Inflammatory macrophage treated with lipopolysaccharide for 4 hours (primary cell): Measurements from ENCODE around the gene PKIB.
"Not testable (repeated sequence)": the region's sequence is repeated elsewhere in the genome, so short reads cannot be mapped to it uniquely, and the experiment has no call there.

Source experiments
- DNase-seq: peaks from one replicate; pipeline ENCODE4 v3.0.0-alpha.2; 2020

PKIB gene

DNA sequence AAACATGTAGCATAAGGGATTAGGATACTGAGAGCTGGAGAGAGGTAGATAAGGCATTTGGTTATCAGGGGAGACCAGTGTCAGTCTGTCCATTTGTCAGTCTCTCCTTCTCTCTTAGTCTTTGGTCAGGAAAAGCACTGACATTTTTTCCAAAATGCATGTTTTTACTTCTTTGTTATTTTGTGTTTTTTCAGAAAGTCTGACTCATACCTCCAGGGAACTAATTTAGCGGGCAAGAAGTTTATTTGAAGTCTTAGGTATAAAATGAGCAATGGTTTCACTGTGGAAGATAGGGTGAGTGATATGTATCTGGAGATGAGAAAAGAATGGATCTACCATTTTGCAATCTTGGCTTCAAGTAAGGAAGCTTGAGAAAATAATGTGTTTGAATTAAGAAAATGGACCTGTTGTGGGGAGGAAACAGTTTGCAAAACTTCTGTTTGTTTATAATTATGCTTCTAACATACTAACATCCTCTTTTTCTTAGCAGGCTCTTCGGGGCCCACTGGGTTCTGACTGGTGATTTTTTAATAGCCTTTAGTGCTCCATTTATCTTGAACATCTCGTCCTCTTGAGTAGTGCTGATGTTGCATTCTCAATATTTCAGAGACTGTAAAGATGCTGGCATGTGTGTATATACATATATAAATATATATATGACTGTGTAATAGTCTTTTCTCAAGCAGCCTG is 102.4 kb downstream of the PKIB start:
- DNase-seq = no peak

DNA sequence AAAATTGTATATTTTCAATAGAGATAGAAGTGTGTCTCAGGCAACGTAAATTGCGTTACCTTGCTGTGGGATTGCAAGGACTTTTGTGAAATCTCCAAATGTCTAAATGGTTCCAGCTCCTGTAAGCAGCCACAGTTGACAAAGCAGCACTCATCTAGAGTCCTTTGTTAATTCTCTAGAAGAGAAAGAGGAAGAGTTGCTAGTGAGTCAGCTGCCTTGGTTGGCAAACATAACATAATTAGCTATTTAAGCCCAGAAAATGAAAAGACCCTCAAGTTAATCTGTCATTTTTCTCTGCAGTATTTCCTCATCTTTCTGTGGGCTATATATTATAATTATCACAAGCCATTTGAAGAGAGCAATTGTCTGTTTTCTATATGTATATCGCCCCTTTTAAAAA is 102.9 kb downstream of the PKIB start:
- peak; percentile 88 for DNase-seq

- no peak for DNase-seq
These were observed 103.9 kb downstream of the PKIB start for GRCh38 chr6:122714059-122714458.

- DNase-seq = no peak
These were observed 105.5 kb downstream of the PKIB start for GRCh38 chr6:122715725-122716124.

DNA sequence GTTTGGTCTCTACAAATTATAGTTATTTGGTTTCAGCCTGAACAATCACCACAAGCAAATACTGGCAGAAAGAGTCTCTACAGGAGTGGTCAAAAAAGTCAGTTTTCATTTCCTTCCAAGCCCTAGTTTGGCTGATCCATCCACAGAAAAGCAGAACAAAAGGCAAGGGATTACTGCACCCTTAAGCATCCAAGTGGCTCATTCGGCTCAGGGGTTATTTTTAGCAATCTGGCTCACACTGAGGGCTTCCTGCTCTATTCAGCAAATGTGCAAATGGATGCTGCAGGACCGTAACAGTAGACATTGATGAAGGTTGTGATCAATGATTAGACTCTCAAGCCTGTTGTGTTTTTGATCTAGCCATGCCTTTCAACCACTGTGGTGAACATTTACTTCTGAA is 107.1 kb downstream of the PKIB start:
- DNase-seq = peak; percentile 78

DNA sequence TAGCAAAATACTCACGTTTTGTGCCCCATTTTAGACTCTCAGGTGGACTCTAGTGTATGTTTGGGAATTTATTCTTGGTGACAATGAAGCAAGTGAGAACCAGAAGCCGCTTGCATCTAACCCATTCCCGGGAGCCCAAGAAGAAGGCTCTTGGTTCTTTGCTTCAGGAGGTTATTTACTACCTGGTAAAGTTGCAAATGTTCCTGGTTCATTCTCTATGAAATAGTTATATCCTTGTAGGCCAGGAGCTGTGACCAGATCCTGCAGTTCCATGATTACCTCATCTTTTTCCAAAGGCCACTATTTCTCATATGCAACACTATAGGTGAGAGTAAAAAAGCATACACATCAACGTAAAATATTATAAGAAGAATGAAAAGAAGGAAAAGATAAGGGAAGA is 108.4 kb downstream of the PKIB start:
- DNase-seq = no peak

- peak; percentile 46 for DNase-seq
These were observed 109.0 kb downstream of the PKIB start for GRCh38 chr6:122719176-122719575.

DNA sequence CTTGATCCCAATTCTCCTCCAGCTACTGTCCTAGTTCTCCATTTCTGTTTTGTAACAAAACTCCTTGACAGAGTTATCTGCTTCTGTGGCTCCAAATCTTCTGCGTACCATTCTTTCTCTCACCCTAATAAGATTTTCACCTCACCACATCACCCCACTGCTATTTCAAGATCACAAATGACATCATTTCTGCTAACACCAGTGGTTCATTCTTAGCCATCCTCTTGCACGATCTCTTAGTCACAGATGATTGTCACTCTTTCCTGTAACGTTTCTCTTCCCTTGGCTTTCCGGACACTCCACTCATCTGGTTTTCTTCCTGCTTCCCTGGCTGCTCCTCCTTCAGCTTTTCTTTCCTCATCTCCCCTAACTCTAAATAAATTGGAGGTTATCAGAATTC is 112.5 kb downstream of the PKIB start:
- peak; percentile 51 for DNase-seq

- peak; percentile 40 for DNase-seq
These were observed 116.4 kb downstream of the PKIB start for GRCh38 chr6:122726649-122727048.

GRCh38 chr6:122727244-122727643 is 117.0 kb downstream of the PKIB start:
- DNase-seq = no peak

DNA sequence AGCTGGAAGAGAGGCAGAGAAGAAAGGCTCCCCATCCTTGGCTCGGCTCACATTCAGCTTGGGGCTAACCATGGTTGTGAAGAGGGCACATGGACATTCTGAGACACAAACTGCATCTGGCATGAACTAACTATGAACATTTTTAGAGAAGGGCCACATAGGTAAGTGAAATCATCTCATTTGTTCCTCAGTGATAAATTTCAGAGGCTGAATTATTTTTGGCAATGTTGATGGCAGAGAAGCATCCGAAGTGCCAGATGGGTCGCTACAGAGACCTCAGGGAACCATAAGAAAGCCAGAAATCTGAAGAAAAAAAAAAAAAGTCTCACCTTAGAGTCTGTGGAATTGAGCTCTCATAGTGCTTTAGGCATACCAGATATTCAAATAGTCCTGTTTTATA is 120.1 kb downstream of the PKIB start:
- DNase-seq = no peak

DNA sequence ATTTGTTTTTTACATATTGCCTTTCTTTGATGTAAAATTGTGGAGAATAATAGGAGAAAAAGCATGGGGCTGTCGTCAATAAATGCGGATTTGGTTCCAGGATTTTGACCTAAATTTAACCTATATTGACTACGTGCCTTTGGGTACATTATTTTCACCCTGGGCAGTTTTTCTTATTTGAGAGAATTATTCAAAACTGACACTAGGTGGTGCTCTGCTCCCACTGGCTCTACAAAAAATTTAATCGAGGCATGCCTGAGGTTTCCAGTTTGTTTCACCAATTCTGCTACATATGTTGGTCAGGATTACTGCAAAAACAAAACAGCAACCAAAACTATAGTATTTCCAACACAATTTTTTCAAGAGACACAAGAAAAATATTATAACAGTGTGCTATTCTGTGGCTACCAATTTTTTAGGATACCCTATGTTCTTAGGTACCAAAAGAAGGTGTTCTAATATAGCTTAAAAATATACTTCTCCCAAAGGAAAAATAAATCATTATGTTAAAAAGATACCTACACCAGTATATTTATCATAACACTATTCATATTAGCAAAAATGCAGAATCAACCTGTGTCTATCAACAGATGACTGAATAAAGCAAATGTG is 120.7 kb downstream of the PKIB start:
- DNase-seq = peak; percentile 43

- DNase-seq = no peak
These were observed 123.1 kb downstream of the PKIB start for GRCh38 chr6:122733259-122733658.

DNA sequence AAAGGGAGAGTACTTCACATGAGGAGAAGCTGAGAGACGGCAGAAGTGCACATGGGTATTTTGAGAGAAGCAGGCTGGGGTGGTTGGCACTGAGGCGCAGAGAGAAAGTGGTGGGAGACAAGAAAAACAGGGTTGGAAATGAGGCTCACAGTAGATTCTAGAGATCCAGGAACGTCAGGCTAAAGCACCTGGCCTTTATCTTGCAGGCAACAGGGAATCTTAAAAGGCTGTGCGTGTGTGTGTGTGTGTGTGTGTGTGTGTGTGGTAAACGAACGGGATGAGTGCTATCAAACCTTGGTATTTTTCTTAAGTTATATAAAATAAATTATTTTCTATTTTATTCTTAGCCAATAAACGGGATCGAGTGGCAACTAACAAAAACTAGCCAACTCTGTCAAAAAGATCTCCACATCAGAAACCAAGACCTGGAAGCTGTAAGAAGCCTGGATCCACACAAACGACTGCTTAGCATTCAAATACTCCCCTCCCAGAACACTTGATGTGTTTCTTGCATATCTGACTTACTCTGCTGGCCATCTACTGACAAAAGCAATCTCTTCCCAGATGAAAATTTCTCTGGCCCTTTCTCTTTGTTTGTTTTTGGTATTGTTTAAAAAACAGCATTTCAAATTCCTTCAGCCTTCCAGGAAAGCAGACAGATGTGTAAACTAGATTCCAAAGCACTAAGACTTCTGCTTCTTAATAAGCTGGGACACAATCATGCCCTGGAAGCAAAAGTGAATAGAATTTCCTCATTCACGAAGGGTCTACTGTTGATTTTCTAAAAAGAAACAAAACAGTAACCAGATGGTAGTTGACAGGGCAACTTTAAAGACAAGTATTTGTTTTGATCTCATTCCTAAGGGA is 124.6 kb downstream of the PKIB start:
- no peak for DNase-seq

DNA sequence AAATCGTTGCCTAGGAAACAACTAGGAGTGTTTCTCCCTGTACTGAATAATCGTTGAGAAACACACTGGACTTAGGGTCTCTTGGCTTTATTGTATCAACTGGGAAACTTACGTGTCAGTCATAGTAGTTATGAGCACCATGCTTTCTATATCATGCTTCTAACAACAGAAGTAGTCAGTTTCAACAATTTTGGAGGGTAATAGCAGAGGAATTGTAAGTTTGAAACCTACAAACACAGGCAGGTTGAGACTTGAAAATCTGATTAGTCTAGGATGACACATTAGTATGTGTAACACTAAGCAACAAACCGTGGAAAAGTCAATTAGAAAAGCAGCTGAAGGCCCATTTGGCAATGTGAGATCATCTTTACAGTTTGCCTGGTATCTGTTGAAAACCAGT is 125.4 kb downstream of the PKIB start:
- no peak for DNase-seq

- DNase-seq = no peak
These were observed 126.0 kb downstream of the PKIB start for GRCh38 chr6:122736163-122736562.

- DNase-seq = no peak
These were observed 126.4 kb downstream of the PKIB start for GRCh38 chr6:122736616-122737015.

- no peak for DNase-seq
These were observed 129.9 kb downstream of the PKIB start for GRCh38 chr6:122740091-122740490.

GRCh38 chr6:122740936-122741335 is 130.7 kb downstream of the PKIB start:
- DNase-seq = no peak

GRCh38 chr6:122744247-122744646 is 134.0 kb downstream of the PKIB start:
- DNase-seq = peak; percentile 28

DNA sequence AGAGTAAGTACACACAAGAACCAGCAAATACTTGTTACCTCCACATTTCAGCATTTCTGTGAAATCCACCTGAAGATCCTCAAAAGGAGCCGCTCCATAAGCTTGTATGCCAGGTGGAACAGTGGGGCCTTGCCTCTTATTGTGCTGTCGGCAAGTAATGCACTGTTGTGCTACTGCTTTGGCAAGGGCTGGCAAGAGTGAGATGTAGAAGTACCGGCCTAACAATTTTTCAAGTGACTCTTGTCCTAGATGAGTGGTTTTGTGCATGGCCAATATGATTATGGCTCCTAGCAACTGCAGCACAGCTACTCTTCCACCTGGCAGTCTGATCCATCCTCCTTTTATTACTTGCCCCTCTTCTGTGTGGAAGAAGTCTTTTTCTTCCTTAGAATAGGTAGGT is 134.7 kb downstream of the PKIB start:
- not testable (repeated sequence) for DNase-seq

DNA sequence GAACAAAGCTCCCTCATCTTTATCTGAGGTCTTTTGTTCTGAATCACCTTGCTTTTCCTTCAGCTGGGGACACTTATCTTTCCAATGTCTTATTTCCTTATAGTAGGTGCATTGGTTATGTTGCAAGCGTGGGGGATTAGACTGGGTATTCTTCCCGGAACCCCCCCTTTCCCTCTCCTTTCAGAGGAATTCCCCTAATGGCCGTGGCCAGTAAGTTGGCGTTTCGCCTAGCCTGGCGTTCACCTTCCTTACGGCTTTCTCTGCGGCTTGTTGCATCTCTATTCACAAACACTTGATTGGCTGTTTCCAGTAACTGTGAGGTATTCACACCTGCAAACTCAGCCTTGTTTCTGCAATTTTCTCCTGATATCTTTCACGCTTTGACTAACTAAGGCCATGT is 136.5 kb downstream of the PKIB start:
- no peak for DNase-seq

DNA sequence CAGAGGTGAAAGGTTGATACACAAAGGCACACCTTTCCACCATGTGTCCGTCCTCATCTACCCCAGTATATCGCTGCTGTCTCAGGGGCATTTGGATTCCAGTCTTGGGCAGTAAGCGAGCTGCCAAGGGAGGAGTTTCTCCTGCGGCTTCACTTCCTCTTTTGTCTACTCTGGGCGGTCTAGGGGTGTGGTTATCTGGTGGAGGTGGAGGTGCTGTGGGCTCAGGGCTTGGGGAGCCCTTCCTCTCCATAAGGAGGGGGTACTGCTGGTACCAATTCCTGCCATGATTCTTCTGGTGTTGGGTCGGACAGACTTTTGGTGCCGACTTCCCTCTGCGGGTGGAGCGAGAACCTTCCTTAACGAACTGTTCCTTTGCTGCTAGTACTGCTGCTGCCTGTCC is 137.4 kb downstream of the PKIB start:
- DNase-seq = peak; percentile 36

DNA sequence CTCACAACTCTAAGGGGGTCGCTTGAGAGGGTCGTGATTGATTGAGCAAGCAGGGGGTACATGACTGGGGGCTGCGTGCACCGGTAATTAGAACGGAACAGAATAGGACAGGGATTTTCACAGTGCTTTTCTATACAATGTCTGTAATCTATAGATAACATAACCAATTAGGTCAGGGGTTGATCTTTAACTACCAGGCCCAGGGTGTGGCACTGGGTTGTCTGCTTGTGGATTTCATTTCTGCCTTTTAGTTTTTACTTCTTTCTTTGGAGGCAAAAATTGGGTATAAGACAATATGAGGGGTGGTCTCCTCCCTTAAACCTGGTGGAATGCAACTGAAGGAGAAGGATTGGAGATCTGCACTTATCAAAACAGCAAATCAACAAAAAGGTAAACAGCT is 138.7 kb downstream of the PKIB start:
- DNase-seq = not testable (repeated sequence)
